Stimulated activated CD4-positive, alpha-beta T cell treated with anti-CD3 and anti-CD28 coated beads, Interleukin-12 subunit alpha, Interleukin-12 subunit beta, amount 100 ng/mL, for 24 hours (primary cell): ENCODE measurements around the gene MAP4K2.
A peak's percentile ranks its signal among the peaks of the same experiment; 100 is the strongest.
"Not testable (repeated sequence)": the region's sequence is repeated elsewhere in the genome, so short reads cannot be mapped to it uniquely, and the experiment has no call there.

ENCODE experiments used
- DNase-seq, 2 experiments: peaks; one replicate each; pipeline ENCODE4 v3.0.0-alpha.2; 2020; ENCODE audit warnings: low read depth in 2 of 2

Gene MAP4K2

GRCh38 chr11:64803158-64803845, at the start of gene MAP4K2:
Gene MAP4K2 (minus strand): TSS chr11:64803214. CDS start chr11:64803149, 65 bp downstream.
- peak; percentile 66 to 77 for DNase-seq

GRCh38 chr11:64851831-64852351, 48.9 kb upstream of the MAP4K2 start:
- no peak for DNase-seq

- peak in 1 of 2 experiments; percentile 52 for DNase-seq
Observed at GRCh38 chr11:64850979-64851567, 48.1 kb upstream of the MAP4K2 start.

- DNase-seq = no peak
Observed at GRCh38 chr11:64849598-64850356, 46.8 kb upstream of the MAP4K2 start.

GRCh38 chr11:64848826-64849597, 46.0 kb upstream of the MAP4K2 start:
- no peak for DNase-seq

- DNase-seq = no peak
Observed at GRCh38 chr11:64848214-64848825, 45.3 kb upstream of the MAP4K2 start.

GRCh38 chr11:64846998-64847666, 44.1 kb upstream of the MAP4K2 start:
- DNase-seq = peak; percentile 83 to 94

GRCh38 chr11:64845776-64846129, 42.7 kb upstream of the MAP4K2 start:
- not testable (repeated sequence) for DNase-seq

- no peak for DNase-seq
Observed at GRCh38 chr11:64845129-64845775, 42.2 kb upstream of the MAP4K2 start.

- DNase-seq = peak in 1 of 2 experiments; percentile 56
Observed at GRCh38 chr11:64844330-64845128, 41.5 kb upstream of the MAP4K2 start, which contains the start of gene CDC42BPG. Gene CDC42BPG (minus strand): TSS chr11:64844653. CDS start chr11:64844569, 84 bp downstream.

- no peak for DNase-seq
Observed at GRCh38 chr11:64843686-64844329, 40.8 kb upstream of the MAP4K2 start.

- DNase-seq = no peak
Observed at GRCh38 chr11:64842851-64843685, 40.1 kb upstream of the MAP4K2 start.

GRCh38 chr11:64842366-64842759, 39.3 kb upstream of the MAP4K2 start:
- DNase-seq = no peak

GRCh38 chr11:64841592-64842365, 38.8 kb upstream of the MAP4K2 start:
- DNase-seq = no peak

- DNase-seq = no peak
Observed at GRCh38 chr11:64839887-64840782, 37.1 kb upstream of the MAP4K2 start.

GRCh38 chr11:64839335-64839734, 36.3 kb upstream of the MAP4K2 start:
- DNase-seq = no peak
